ENCODE data around the gene NSG2.

NSG2 gene

DNA sequence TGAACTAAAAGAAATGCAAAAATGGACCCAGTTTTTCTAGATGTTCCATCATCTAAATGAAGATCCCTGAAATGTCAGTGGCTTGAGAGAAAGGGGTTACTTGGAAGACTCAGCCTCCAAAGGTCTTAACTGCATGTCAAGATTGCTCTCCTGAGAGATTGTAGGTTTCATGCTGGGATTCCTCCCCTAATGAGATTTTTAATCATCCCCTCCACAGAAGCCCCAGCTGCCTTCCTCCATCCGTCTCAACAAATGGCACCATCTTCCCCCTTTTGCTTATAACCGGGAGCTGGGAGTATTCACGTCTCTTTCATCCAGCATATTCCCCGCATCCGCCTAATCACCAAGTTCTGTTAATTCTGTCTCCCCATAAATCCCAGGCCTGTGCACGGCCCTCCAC, 104.5 kb downstream of the NSG2 start:
- no peak for DNase-seq (ENCODE audit: low read depth in 2 of 2)

DNA sequence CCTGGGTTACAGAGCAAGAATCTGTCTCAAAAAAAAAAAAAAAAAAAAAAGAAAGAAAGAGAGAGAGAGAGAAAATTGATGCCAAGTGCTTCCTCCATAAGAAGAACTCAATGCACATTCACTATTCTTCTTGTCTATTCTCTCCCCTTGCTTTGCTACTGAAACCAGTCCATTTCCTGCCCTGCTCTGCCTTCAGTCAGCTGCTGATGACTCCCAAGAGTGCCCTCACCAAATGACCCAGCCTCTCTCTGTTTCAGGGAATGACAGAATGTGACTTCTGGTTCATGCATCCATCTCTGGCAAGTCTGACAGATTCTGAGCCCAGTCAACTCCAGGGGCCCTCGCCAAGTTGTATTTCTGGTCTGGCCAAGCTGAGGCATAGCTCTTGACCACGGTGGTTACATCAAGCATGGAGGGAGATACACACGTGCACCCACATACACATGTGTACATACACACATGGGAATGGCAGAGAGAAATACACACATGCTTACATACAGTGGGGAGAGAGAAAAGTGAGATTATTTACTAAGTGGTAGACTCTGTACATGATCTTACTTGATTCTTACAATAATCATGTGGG, 106.2 kb downstream of the NSG2 start:
- DNase-seq (ENCODE audit: low read depth in 2 of 2) = no peak

GRCh38 chr5:174154559-174154958, 109.1 kb downstream of the NSG2 start:
- no peak for DNase-seq (ENCODE audit: low read depth in 2 of 2)

DNA sequence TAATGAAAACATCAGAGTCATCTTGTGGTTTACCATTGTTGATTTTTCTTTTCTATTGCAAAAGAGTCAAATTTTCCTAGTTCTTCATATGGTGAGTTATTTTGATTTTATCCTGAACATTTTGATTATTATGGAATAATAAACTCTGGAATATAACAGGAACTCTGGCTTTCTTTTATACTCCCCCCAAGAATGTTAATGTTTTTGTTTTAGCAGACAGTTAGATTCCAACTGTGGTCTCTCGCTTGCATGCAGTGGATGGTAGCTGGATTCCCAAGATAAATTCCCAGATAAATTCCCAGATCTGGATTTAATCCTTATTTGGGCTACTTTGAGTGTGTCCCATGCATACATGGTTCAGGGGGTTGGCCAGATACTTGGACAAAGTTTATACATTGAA, 109.8 kb downstream of the NSG2 start:
- no peak for DNase-seq (ENCODE audit: low read depth in 2 of 2)

DNA sequence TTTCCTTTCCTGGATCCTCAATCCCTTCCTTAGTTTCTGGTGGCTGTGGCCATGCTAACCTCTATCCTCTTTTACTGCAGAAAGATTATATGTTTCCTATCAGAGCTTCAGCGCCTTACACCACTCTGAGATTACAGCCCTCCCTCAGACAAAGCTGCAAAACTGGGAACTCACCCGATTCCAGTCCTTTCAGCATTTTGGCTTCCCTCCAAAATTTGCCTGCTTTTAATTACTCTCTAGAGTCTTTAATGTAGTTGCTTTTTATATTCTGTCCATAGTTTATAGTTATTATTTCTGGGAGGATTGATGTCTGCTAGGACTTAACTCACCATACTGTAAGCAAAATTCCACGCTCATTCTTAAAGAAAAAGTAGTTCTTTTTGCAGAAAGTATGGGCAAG, 110.2 kb downstream of the NSG2 start:
- DNase-seq (ENCODE audit: low read depth in 2 of 2) = no peak

- no peak for DNase-seq (ENCODE audit: low read depth in 2 of 2)
These were observed 111.5 kb downstream of the NSG2 start for GRCh38 chr5:174157048-174157447.

Measured in fibroblast of skin of left quadriceps (primary cell).